ENCODE measurements around the gene NLRP3.

GRCh38 chr1:247475793-247476192 lies 59.8 kb downstream of the NLRP3 start:
- no peak for TF ChIP-seq ZBTB33 (IDR thresholded peaks at IDR 0.05; ENCODE audit: extremely low read depth, insufficient replicate concordance, low read length)
- no peak for TF ChIP-seq EZH2 (IDR thresholded peaks at IDR 0.05)
- TF ChIP-seq POLR2A (IDR thresholded peaks at IDR 0.05; ENCODE audit: borderline replicate concordance, extremely low read depth, insufficient read depth, insufficient read length): no peak

Data from HCT116 (cell line).